Measurements from ENCODE around the gene FNDC4.
"Not testable (repeated sequence)": the region's sequence is repeated elsewhere in the genome, so short reads cannot be mapped to it uniquely, and the experiment has no call there.

The FNDC4 gene

DNA sequence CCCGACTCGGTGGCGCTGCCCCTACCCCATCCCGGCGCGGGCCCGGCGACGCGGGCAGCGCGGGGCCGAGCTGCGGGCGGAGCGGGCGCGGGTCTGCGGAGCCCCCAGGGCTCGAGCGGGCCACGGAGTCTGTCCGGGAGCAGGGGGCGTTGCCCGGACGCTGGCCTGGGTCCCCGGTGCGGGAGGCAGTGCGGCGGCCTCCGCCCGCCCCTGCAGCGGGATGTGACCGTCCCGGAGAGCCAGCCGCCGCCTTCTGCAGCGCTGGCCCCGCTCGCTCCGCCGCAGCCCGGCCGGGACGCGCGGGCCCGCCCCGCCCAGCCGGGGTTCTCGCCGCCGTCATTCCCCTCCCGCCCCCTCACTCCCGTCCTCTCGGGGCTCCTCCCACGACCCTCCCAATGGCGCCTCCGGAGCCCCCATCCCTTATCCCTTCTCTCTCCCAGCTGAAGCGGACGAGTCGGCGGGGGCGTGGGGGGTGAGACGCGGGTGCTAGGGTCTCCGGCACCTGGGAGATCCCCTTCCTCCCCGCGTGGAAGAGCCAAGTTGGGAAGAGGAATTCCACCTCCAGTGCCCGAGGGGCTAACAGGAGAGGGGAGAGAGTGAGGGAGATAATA lies at the start of gene FNDC4:
TSS of gene FNDC4 (minus strand) at position 257 of the 611 bp plus-strand sequence. CDS start 521 bp downstream, outside the sequence.
- no peak for DNase-seq

- DNase-seq: no peak
These were observed 49.3 kb upstream of the FNDC4 start for GRCh38 chr2:27544143-27544821.

- not testable (repeated sequence) for DNase-seq
These were observed 44.6 kb upstream of the FNDC4 start for GRCh38 chr2:27539649-27540048.

- not testable (repeated sequence) for DNase-seq
These were observed 43.9 kb upstream of the FNDC4 start for GRCh38 chr2:27538839-27539450.

DNA sequence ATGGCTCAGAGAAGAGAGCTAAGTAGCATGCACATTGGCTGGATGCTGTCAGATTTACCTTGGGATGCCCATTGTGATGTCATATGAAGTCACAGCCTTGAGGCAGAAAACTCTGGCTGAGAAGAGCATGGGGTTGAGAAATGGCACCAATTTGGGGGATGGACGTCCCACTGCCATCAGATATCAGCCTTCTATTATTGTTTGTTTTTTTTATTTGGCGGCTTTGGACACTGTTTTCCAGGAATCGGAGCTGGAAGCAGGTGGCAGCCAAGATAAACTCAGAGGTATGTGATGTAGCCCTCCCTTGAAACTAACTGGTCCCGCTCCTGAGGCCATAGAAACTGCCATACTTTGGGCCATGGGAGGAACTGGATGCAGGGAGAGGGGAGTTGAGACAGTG lies 42.3 kb upstream of the FNDC4 start:
- no peak for DNase-seq

DNA sequence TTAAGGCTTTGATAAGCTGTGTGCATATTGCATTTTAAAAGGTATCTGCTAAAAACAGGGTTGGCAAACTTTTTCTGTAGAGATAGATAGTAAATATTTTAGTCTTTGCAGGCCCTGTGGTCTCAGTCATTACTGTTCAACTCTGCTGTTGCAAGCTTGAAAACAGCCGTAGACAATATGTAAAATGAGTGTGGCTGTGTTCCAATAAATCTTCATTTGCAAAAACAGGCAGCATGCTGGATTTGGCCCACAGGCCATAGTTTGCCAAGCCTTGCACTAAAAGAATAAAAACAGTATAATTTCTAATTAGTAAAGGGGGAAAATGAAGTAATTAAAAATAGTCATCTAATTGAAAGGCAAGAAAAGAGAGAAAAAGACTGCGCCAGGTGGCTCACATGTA lies 37.0 kb upstream of the FNDC4 start:
- DNase-seq: no peak

DNA sequence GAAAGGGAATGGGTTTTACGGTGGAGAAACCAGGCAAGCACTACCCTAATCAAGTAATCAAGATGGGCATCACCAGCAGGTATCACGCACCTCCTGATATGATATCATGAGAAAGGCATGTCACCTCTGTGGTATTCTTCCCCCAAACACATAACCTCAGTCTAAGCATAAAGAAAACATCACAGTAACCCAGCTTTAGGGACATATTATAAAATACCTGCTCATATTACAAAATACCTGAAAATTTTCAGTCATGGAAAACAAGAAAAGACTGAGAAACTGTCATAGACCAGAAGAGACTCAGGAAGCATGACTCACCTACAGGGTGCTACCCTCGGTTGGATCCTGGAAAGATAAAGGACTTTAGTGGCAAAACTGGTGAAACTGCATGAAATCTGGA lies 32.2 kb upstream of the FNDC4 start:
- no peak for DNase-seq

DNA sequence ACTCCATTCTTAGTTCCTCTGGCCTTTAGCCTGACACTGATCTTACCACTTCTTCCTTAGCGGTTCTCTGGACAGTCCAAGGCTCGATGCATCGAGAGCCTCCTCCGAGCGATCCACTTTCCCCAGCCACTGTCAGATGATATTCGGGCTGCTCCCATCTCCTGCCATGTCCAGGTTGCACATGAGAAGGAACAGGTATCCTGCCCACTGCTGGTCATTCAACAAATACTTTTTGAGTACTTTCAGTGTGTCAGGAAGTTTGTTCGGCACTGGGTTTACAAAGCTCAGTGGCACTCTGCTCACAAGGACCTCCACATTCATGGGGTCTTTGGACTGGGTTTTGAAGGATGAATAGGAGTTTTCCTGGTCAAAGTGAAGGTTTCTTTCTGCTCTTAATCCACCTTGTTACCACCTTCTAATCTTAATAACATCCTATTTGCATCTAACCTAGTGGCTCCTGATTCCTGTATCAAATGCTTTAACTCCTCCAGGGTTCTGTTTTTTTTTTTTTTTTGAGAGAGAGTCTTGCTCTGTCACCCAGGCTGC lies 27.5 kb upstream of the FNDC4 start:
- no peak for DNase-seq

GRCh38 chr2:27520316-27520715 lies 25.3 kb upstream of the FNDC4 start:
- no peak for DNase-seq

GRCh38 chr2:27518782-27519113 lies 23.7 kb upstream of the FNDC4 start:
- DNase-seq: no peak

GRCh38 chr2:27518113-27518781 lies 23.2 kb upstream of the FNDC4 start:
- DNase-seq: no peak

DNA sequence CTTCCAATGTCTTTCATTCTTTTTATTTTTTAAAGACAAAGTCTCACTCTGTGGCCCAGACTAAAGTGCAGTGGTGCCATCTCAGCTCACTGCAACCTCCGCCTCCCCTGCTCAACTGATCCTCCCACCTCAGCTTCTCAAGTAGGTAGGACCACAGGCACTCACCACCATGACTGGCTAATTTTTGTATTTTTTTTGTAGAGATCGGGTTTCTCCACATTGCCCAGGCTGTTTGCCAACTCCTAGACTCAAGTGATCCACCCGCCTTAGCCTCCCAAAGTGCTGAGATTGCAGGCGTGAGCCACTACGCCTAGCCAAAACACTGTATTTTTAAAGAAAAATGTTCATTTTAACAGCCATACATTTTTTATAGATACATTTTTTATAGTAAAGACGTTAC lies 14.3 kb upstream of the FNDC4 start:
- no peak for DNase-seq

GRCh38 chr2:27507293-27507692 lies 12.3 kb upstream of the FNDC4 start:
- no peak for DNase-seq

DNA sequence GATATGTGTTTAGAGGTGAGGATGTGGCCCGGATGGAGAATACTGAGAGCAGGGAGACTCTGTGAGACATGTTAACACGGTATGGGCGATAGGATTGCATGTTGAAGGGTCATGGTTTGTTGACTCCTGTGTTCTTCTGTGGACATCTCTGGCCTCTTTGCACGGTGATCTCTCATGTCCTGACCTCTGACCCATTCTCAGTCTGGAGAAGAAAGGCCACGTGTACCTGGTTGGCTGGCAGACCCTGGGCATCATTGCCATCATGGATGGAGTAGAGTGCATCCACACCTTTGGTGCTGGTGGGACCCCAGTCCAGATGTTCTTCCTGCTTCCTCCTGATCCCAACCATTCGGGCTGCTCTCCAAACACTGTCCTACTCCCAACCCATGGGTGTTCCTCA lies 11.6 kb upstream of the FNDC4 start:
- no peak for DNase-seq

DNA sequence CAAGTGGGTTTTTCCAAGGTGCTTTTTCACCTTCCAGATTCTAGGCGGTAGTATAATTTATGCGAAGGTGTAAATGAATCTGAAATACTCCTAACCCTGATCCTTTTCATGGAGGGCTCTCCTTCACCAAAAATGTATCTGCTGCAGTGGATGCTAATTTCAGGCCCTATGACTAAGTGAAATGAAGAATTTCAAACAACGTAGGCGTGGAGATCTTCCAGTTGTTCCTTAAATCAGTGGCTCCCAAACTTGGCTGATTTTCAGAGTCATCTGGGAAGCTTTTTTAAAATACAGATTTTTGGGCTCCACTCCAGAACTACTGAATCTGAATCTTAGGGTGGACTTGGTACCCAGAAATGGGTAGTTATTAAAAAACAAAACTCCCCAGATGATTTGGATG lies 7.1 kb upstream of the FNDC4 start:
- DNase-seq: no peak

DNA sequence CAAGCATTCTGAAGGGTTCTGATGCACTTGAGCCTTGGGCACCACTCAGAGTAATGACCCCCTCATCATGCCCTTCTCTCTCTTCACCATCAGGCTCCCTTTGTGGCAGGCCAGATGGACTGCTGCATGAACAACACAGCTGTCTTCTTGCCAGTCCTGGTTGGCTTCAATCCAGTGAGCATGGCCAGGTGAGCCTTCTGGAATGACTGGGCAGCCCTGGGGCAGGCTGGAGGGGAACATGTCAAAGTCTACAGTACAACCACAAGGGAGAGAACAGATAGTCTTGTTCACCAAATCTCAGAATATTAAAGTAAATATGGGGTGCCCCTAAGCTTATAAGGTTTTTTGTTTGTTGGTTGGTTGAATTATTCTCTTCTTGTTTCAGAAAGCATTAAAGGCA lies 6.0 kb upstream of the FNDC4 start:
- no peak for DNase-seq

- no peak for DNase-seq
These were observed 4.0 kb upstream of the FNDC4 start for GRCh38 chr2:27498975-27499374.

DNA sequence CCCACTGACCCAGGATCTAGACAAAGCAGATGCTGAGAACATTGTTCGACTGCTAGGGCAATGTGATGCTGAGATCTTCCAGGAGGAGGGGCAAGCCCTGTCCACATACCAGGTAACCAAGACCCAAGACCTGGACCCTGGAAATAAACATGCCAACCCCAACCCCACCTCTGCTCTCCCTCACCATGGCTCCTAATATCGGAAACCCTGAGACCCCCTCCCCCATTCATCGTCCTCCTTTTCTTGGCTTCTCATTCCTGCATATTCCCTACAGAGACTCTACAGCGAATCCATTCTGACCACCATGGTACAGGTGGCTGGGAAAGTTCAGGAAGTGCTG lies 2.3 kb upstream of the FNDC4 start:
- no peak for DNase-seq

DNA sequence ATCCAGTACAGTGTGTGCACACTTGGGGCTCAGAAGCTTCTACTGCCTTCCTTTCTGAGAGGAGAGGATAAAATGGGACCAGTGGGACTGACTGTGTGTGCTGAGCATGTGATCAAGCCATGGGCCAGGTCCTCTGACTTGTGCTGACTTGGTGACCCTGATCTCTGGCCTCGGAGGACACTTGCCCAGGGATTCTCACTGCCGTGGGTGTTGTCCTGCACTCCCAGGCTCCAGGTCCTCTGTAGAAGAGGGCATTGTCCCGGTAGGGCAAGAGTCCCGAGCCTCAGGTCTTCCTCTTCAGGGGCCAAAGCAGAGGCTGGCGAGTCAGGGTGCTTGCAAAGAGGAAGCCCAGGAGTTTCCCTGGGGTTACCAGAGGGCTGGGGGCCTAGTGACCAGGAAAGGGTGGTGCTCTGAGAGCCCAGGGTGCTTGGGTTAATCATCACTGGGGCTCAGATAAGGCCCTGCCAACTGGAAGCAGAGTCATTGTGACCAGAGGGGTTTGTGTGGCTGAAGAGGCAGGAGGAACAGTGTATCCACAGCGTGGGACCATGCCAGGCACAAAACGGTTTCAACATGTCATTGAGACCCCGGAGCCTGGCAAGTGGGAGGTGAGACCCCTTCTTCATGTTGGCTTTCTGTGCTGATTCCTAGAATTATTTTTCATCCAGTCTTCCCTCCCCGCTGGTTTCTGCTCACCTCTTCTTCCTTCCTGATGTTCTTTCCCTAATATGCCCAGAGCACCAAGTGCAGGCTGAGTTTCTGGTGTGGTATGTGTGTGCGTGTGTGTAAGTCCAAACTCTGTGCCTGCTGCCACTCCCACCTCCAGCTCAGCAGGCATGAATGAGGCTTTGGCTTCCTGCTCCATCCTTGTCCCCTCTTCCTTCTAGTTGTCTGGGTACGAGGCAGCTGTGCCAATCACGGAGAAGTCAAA lies 1.6 kb upstream of the FNDC4 start, which contains the start of gene GCKR:
TSS of gene GCKR (plus strand) at position 483 of the 931 bp plus-strand sequence. CDS start at position 549, 66 bp downstream.
- DNase-seq: no peak

- no peak for DNase-seq
These were observed 898 bp upstream of the FNDC4 start for GRCh38 chr2:27495840-27496356.

DNA sequence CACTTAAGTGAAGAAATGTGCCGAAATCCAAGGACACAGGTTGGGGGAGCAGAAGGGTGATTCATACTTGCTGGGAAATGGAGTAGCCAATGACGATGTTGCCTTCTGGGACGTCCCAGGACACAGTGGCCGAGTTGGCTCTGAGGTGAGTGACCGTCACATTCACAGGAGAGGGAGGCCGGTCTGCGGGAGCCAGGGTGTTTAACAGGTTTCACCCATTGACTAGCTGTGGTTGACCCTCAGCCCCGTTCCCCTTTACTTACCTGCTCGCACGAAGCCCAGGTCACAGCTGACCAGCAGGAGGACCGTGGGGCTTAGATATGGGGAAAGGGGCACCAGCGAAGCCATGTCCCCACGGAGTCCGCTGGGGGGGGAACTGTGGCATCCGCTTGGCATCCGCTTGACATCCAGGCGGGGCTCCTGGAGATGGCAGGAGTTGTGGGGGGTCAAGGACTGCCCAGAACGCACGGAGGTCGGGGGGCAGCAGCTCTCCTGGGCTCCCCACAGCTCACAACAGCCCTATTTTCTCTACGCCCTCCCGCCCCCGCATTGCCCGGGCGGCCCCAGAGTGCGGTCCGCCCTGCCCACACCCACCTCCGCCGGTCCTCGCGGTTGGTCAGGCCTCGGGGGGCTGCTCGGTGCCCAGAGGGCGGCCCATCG lies 586 bp downstream of the FNDC4 start:
- DNase-seq: no peak

DNA sequence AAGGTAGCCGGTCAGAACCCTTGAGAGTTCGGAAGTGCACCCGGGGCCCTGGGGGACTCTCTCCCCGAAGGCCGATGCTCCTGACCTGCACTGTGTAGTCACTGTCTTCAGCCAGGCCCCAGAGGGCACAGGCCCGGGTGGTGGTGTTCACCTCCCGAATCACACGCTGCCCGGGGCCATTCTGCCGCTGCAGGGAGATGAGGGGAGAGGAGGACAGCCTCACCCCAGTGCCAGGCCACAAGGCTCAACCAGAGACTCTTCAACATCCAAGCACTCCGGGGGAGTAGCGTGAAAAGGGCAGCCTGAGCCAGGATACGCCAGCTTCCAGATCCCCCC lies 1.1 kb downstream of the FNDC4 start:
- no peak for DNase-seq
